Measurements from ENCODE around the gene PGRMC1.

The PGRMC1 gene

GRCh38 chrX:119235872-119236622, at the start of gene PGRMC1:
TSS of gene PGRMC1 (plus strand) at chrX:119236285. CDS start at chrX:119236364, 79 bp downstream.
- no peak for TF ChIP-seq CTCF (IDR thresholded peaks at IDR 0.05; ENCODE audit: borderline replicate concordance, insufficient read depth, low read depth, low read length)
- H3K4me3 ChIP-seq (ENCODE audit: low read depth, low read length) = peak within 1 kb of the TSS; percentile 78

DNA sequence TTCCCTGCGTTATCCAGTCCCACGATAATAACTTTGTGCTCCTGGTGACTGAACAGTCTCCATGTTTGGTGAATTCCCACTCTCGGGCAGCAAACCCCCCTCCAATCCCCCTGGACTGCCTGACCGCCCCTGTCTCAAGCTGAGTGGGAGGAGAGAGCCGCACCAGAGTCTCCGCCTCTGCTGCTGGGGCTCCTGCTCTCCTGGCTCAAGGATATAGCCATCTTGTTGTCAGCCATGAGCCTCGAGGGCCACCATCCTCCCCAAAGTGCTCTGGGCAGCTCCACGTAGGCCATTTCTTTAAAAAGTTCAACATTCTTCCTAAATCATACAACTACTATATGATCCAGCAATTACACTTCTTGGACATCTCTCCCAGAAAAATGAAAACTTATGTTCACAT, 49.3 kb upstream of the PGRMC1 start:
- TF ChIP-seq CTCF (IDR thresholded peaks at IDR 0.05; ENCODE audit: borderline replicate concordance, insufficient read depth, low read depth, low read length) = no peak
- no peak overlapping the region for H3K4me3 ChIP-seq (ENCODE audit: low read depth, low read length)

GRCh38 chrX:119187298-119187697, 48.8 kb upstream of the PGRMC1 start:
- TF ChIP-seq CTCF (IDR thresholded peaks at IDR 0.05; ENCODE audit: borderline replicate concordance, insufficient read depth, low read depth, low read length) = no peak
- H3K4me3 ChIP-seq (ENCODE audit: low read depth, low read length) = no peak overlapping the region

- H3K4me3 ChIP-seq (ENCODE audit: low read depth, low read length) = no peak overlapping the region
- no peak for TF ChIP-seq CTCF (IDR thresholded peaks at IDR 0.05; ENCODE audit: borderline replicate concordance, insufficient read depth, low read depth, low read length)
Measured at GRCh38 chrX:119189115-119189514, 47.0 kb upstream of the PGRMC1 start.

DNA sequence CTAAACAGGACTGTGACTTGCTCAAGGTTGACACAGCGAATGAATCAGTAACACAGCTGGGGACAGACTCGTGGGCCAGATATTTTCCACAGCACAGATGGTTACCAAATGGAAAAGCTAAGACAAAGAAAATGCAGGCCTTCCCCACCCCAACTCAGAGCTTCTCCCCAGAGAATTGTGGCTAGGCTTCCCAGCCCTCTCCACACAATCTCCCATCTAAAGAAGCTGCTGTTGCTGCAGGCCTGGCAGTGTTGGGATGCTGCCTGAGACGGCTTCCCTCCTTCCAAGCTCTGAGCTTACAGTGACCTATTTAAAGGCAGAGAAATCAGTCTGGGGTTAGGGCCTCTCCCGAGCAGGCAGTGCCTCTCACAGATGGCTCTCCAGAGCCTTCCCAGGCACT, 46.5 kb upstream of the PGRMC1 start:
- TF ChIP-seq CTCF (IDR thresholded peaks at IDR 0.05; ENCODE audit: borderline replicate concordance, insufficient read depth, low read depth, low read length) = no peak
- no peak overlapping the region for H3K4me3 ChIP-seq (ENCODE audit: low read depth, low read length)

DNA sequence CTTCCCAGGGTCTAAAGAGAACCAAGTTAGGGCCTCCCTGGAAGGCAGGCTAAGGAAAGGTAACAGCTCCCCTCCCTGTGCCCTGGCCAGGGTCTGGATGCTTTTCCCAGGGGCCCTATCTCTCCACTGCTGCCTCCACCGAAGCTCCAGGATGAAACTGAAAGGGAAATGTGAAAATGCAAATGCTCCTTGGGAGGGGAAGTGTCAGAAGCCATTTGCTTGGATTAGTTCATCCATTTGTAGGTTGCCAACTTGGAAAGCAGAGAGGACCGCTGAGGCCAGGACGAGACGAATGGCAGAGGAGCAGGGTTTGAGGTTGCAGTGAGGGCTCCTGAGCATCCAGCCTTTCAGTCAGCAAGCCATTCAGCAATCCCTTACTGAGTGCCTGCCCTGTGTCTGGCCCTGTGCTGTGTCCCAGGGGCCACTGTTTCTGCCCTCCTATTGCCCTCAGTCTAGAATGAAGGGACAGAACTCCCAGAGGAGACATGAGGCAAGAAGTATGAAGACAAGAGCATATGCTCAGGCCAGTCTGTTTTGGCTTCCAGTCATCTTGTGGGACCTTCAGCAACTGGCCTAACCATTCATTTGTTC, 45.9 kb upstream of the PGRMC1 start:
- H3K4me3 ChIP-seq (ENCODE audit: low read depth, low read length) = no peak overlapping the region
- TF ChIP-seq CTCF (IDR thresholded peaks at IDR 0.05; ENCODE audit: borderline replicate concordance, insufficient read depth, low read depth, low read length) = no peak

GRCh38 chrX:119190831-119191230, 45.3 kb upstream of the PGRMC1 start:
- TF ChIP-seq CTCF (IDR thresholded peaks at IDR 0.05; ENCODE audit: borderline replicate concordance, insufficient read depth, low read depth, low read length) = no peak
- H3K4me3 ChIP-seq (ENCODE audit: low read depth, low read length) = no peak overlapping the region

Data from GM12875 (cell line).